ENCODE results near the gene DNAH10.

Gene DNAH10

DNA sequence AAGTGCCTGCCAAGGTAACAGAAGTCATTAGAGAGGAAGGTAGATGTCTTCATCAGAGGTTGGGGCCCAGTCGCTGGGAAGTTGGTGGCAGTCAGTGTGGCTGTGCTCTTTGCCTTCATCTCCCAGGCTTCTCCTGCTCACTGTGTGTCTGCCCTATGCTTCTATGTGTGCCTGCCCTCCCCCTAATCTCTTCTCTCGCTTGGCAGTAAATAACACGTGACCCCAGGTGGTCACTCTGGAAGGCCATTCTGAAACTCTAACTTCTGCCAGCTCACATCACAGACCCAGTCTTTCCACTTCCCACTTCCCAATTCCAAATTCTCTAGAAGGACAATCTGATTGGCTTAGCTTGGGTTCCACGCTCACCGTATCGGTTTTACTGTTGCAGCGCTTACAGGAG is 220.2 kb downstream of the DNAH10 start:
- no peak for FAIRE-seq

GRCh38 chr12:123983822-123984485 is 221.9 kb downstream of the DNAH10 start:
- FAIRE-seq, result no peak

- FAIRE-seq, result no peak
Measured at GRCh38 chr12:123984903-123985302, 222.8 kb downstream of the DNAH10 start.

Data from colon (tissue), 2 donors.